ENCODE results near the gene LILRA2. TPM values are rescaled to one million over a fixed set of nuclear protein-coding genes. Genes with fewer than 3 reads are reported as not detected.

LILRA2 gene
- total RNA-seq, result not detected in 2 replicates

DNA sequence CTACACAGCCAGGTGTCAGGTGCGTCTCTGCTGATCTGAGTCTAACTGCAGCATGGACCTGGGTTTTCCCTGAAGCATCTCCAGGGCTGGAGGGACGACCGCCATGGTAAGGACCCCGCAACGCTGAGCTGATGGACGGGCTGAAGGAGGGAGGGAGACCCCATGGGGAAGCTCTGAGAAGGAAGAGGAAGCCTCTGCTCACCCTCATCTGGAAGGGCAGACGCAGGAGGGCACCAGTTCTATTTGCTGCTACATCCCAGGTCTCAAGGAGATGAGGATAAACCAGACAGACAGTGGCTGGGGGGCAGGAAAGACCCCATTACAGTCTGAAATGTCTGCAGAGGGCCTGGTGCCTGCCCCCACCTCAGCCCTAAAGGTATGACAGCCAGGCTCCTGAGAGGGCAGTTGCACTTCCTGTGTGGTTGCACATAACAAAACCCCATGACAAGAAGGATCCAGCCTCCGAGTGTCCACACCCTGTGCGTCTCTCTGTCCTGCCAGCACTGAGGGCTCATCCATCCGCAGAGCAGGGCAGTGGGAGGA, at the start of gene LILRA2:
TSS of gene LILRA2 (plus strand) at position 461 of the 543 bp plus-strand sequence. CDS start 89 bp downstream, outside the sequence.

DNA sequence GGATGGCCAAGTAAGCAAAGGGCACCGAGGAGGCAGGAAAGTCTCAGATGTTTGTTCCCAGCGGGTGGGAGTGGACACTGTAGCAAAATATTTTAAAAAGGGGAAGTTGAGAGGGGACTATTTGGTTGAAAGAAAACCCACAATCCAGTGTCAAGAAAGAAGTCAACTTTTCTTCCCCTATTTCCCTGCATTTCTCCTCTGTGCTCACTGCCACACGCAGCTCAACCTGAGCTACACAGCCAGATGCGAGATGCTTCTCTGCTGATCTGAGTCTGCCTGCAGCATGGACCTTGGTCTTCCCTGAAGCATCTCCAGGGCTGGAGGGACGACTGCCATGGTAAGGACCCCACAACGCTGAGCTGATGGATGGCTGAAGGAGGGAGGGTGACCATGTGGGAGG, 19.9 kb downstream of the LILRA2 start, which contains the start of gene LILRA1:
TSS of gene LILRA1 (plus strand) at position 188 of the 400 bp plus-strand sequence. CDS start 613 bp downstream, outside the sequence.

DNA sequence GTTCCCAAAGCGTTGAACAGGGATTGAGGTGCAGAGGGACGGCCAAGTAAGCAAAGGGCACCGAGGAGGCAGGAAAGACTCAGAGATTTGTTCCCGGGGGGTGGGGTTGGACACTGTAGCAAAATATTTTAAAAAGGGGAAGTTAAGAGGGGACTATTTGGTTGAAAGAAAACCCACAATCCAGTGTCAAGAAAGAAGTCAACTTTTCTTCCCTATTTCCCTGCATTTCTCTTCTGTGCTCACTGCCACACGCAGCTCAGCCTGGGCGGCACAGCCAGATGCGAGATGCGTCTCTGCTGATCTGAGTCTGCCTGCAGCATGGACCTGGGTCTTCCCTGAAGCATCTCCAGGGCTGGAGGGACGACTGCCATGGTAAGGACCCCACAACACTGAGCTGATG, 56.7 kb downstream of the LILRA2 start, which contains the start of gene LILRB1:
TSS of gene LILRB1 (plus strand) at position 223 of the 400 bp plus-strand sequence. CDS start 590 bp downstream, outside the sequence.

Other genes with a start within 250 kb of the LILRA2 start
- not detected in 2 replicates for gene LILRA4, start 234.6 kb upstream of the LILRA2 start, total RNA-seq
- not detected in 2 replicates for gene LAIR1, start 208.9 kb upstream of the LILRA2 start, total RNA-seq
- not detected in 2 replicates for gene TTYH1, start 158.3 kb upstream of the LILRA2 start, total RNA-seq
- gene LENG8, start 124.6 kb upstream of the LILRA2 start, total RNA-seq, result 37.6 and 56.8 TPM in 2 replicates
- 1.8 and 8.7 TPM in 2 replicates for gene LENG9, start 110.0 kb upstream of the LILRA2 start, total RNA-seq
- gene CDC42EP5, start 100.5 kb upstream of the LILRA2 start, total RNA-seq, result 2.4 and 11.5 TPM in 2 replicates
- gene LAIR2, start 71.0 kb upstream of the LILRA2 start, total RNA-seq, result not detected in 2 replicates
- gene LILRA1, start 19.8 kb downstream of the LILRA2 start, total RNA-seq, result not detected in 2 replicates
- not detected in 2 replicates for gene LILRB1, start 56.7 kb downstream of the LILRA2 start, total RNA-seq
- not detected in 2 replicates for gene LILRB4, start 89.2 kb downstream of the LILRA2 start, total RNA-seq
- gene KIR3DL3, start 150.7 kb downstream of the LILRA2 start, total RNA-seq, result not detected in 2 replicates
- gene KIR2DL3, start 164.7 kb downstream of the LILRA2 start, total RNA-seq, result not detected in 2 replicates
- not detected in 2 replicates for gene KIR2DL1, start 196.0 kb downstream of the LILRA2 start, total RNA-seq
- gene KIR2DL4, start 229.8 kb downstream of the LILRA2 start, total RNA-seq, result not detected in 2 replicates
- gene KIR3DL1, start 242.7 kb downstream of the LILRA2 start, total RNA-seq, result not detected in 2 replicates